HG03571 (cell line): ENCODE data around the gene FGGY.

Source experiments
- ATAC-seq: cut with Tn5 transposase; IDR thresholded peaks from one replicate; pipeline ENCODE4 v1.9.1; 2021; ENCODE audit not compliant: unreplicated experiment

The FGGY gene

GRCh38 chr1:59671066-59671952 is 374.4 kb downstream of the FGGY start:
- no peak for ATAC-seq

- ATAC-seq, result no peak
These were observed 375.0 kb downstream of the FGGY start for GRCh38 chr1:59671953-59672305.

GRCh38 chr1:59672851-59673572 is 376.1 kb downstream of the FGGY start:
- no peak for ATAC-seq

GRCh38 chr1:59673573-59674450 is 376.9 kb downstream of the FGGY start:
- ATAC-seq, result no peak

- ATAC-seq, result no peak
These were observed 377.7 kb downstream of the FGGY start for GRCh38 chr1:59674595-59674994.

GRCh38 chr1:59675936-59676335 is 379.0 kb downstream of the FGGY start:
- ATAC-seq, result no peak

- no peak for ATAC-seq
These were observed 381.1 kb downstream of the FGGY start for GRCh38 chr1:59678040-59678439.

- no peak for ATAC-seq
These were observed 381.8 kb downstream of the FGGY start for GRCh38 chr1:59678493-59679228.

- no peak for ATAC-seq
These were observed 383.1 kb downstream of the FGGY start for GRCh38 chr1:59680044-59680443.

GRCh38 chr1:59682396-59683080 is 385.6 kb downstream of the FGGY start:
- ATAC-seq, result no peak

- ATAC-seq, result no peak
These were observed 386.3 kb downstream of the FGGY start for GRCh38 chr1:59683197-59683596.

GRCh38 chr1:59684698-59685097 is 387.8 kb downstream of the FGGY start:
- no peak for ATAC-seq

- ATAC-seq, result no peak
These were observed 388.2 kb downstream of the FGGY start for GRCh38 chr1:59685101-59685500.

GRCh38 chr1:59685666-59686065 is 388.8 kb downstream of the FGGY start:
- no peak for ATAC-seq

GRCh38 chr1:59686170-59686569 is 389.3 kb downstream of the FGGY start:
- ATAC-seq, result no peak

GRCh38 chr1:59686574-59686973 is 389.7 kb downstream of the FGGY start:
- ATAC-seq, result no peak

- no peak for ATAC-seq
These were observed 390.2 kb downstream of the FGGY start for GRCh38 chr1:59687081-59687480.

GRCh38 chr1:59688976-59689375 is 392.1 kb downstream of the FGGY start:
- ATAC-seq, result no peak

- no peak for ATAC-seq
These were observed 392.8 kb downstream of the FGGY start for GRCh38 chr1:59689730-59690129.
